HG02870 (cell line): Measurements from ENCODE around the gene CRISPLD2.

Experiments used
- ATAC-seq: cut with Tn5 transposase; IDR thresholded peaks from one replicate; pipeline ENCODE4 v1.9.1; 2021; ENCODE audit warnings: mild to moderate bottlenecking, moderate library complexity; ENCODE audit not compliant: unreplicated experiment

The CRISPLD2 gene, protein sequence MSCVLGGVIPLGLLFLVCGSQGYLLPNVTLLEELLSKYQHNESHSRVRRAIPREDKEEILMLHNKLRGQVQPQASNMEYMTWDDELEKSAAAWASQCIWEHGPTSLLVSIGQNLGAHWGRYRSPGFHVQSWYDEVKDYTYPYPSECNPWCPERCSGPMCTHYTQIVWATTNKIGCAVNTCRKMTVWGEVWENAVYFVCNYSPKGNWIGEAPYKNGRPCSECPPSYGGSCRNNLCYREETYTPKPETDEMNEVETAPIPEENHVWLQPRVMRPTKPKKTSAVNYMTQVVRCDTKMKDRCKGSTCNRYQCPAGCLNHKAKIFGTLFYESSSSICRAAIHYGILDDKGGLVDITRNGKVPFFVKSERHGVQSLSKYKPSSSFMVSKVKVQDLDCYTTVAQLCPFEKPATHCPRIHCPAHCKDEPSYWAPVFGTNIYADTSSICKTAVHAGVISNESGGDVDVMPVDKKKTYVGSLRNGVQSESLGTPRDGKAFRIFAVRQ

GRCh38 chr16:84819644-84820304, at the start of gene CRISPLD2:
CRISPLD2 (plus strand) TSS chr16:84819985; CDS start chr16:84838496, 18,511 bp downstream.
- ATAC-seq = no peak

DNA sequence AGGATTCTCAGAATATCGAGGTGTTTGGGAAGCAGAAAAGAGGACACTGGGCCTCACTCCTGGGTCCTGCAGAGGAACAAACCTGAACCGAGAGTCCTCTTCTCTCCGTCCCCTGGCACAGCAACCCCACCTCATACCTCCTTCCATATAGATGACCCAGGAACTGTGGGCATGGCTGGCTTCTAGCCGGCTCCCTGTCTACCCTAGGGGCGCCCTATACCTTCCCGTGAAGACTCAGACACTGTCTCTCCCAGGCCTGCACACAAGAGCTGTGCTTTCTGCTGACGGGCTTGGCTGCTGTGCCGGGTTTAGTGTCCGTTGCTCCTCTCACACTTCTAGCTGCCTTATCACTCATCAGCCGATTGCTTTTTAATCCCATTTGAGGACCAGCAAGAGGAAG, 46.5 kb upstream of the CRISPLD2 start:
- ATAC-seq = no peak

DNA sequence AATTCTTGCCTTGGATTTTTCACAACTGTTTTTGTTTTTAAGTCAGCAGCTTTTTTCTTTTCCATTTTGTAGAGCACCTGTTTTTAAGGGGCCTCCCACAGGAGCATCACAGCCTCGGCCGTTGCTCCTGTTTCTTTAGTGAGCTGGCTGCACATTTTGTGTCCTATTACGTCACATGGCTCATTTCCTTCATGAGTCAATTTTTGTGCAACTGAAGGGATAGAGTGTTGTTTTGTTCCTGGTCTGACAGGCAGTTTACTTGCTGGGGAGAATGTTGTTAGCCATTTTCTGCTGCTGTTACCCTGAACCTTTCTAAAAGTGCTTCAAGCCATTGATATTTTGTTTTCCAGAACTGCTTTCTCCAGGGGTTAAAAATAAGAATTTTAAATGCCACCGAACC, 45.0 kb upstream of the CRISPLD2 start:
- no peak for ATAC-seq

GRCh38 chr16:84775262-84775810, 44.4 kb upstream of the CRISPLD2 start:
- no peak for ATAC-seq

GRCh38 chr16:84777435-84777834, 42.4 kb upstream of the CRISPLD2 start:
- ATAC-seq = no peak

DNA sequence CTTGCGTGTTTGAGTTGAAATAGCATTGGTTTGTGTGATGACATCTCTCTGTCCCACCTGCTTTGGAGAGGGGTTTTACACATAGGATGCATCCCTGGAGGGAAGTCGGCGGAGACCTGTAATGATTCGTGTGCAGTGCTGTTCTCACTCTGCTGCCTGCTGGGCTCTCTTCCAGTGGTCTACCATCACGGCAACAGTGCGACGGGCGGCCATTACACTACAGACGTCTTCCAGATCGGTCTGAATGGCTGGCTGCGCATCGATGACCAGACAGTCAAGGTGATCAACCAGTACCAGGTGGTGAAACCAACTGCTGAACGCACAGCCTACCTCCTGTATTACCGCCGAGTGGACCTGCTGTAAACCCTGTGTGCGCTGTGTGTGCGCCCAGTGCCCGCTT, 41.1 kb upstream of the CRISPLD2 start:
- ATAC-seq = no peak

- no peak for ATAC-seq
These were observed 39.7 kb upstream of the CRISPLD2 start for GRCh38 chr16:84780063-84780462.

- no peak for ATAC-seq
These were observed 39.0 kb upstream of the CRISPLD2 start for GRCh38 chr16:84780544-84781376.

DNA sequence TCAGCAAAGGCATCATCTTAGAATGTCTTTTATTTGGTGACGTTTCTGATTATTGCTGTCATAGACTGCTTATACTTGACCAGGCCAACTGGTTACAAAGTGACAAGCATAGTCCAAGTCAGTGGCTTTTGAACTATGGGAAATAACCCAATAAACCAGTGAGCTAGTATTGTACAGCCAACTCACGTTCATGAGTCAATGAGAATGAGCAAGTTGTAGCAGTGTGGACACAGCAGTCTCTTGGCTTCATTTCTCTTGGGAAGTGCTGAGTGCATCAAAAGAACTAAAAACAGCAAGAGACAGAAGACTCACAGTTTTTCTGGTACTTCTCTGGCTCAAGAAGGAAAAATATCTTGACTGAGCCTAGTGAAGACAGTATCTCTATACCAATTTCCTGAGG, 36.9 kb upstream of the CRISPLD2 start:
- no peak for ATAC-seq

- no peak for ATAC-seq
These were observed 33.8 kb upstream of the CRISPLD2 start for GRCh38 chr16:84785843-84786581.

DNA sequence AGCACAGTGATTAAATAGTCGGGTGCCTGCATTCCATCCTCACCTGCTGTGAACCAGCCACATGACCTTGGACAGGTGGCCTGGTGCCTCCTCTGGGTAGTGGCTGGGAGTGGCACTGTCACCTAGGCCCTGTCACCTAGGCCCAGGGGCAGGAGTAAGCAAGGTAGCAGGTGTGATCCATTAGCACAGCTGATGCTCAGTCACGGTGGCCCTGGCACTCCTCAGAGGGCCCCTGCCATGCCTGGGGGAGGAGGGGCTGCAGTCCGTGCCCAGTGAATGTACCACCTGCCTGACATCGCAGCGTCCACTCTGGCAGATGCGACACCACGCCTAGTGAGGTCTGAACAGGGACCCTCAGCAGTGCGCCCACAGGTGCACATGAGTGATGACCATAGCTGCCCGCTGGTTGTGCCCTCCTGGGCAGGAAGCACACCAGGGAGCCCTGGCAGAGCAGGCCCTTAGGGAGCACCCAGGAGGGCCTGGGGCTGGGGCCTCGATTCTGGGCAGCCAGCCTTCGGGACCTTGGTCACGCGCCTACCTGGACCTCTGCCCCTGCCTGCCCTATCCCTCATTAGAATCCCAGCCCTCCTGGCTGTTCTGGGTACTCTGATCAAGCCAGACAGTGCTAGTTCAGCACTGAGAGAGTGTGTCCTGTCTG, 33.1 kb upstream of the CRISPLD2 start:
- no peak for ATAC-seq

DNA sequence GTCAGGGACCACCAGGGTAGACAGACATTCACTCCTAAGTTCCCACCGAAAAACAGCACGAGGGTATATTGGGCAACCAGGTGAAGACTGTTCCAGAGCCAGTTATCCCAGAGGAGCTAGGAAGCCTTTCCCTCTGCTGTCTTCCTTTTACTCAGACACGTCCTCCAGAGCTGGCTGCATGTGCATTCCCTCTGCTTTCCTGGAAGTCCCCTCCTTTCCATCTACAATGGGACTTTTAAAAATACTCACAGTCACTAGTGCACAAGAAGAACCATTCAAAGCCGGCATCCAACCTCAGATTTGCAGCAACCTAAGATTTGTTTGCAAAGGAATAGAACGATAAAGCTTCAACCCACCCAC, 32.5 kb upstream of the CRISPLD2 start:
- ATAC-seq = no peak

GRCh38 chr16:84788920-84789391, 30.8 kb upstream of the CRISPLD2 start:
- no peak for ATAC-seq

DNA sequence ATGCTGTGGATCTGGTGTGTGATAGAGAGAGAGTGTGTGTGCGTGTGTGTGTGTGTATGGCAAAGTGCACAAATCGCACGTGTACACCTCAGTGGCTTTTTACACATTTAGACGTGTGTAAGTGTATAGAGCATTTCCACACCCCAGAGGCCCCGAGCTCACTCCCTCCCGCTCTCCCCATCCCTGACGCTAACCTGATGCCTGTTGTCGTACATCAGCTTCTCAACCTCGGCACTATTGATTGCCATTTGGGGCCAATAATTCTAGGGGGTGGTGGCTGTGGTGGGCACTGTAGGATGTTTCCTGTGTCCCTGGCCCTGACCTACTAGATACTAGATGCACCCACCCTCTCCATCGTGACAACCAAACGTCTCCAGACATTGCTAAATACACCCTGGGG, 30.4 kb upstream of the CRISPLD2 start:
- ATAC-seq = no peak

DNA sequence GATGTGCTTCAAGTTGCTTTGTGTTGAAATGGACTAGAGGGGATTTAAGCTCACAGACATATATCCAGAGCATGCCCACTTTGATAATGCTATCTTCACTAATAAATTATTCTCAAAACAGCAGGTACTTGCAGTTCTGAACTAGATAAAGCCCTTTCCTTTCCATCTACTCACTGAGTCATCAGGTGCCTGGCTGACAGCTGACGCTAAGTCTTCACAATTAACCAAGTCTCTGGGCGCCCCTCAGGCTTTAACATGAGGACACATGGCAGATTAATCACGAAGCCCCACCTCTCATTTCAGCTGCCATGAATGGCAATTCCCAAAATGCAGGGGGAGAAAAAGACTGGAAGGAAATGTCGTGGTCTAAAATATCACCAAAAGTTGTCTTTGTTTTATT, 29.5 kb upstream of the CRISPLD2 start:
- ATAC-seq = no peak

GRCh38 chr16:84791088-84791487, 28.7 kb upstream of the CRISPLD2 start:
- ATAC-seq = no peak

DNA sequence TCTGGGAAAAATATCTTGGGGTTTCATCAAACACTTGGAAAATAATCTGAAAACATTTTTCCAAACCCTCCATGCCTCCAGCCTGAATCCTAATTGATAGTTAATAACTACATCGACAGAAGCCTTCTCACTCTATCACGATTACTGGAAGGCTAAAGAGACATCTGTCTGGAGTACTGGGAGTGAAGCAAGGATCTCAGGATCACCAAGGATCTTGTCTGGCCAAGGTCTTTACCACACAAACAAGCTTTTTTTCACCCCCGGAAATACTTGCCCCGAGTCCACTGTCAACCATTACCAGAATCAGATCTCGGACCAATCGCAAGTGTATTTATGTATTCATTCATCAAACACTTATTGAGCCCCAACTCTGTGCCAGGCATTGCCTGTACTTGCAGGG, 28.3 kb upstream of the CRISPLD2 start:
- ATAC-seq = no peak

DNA sequence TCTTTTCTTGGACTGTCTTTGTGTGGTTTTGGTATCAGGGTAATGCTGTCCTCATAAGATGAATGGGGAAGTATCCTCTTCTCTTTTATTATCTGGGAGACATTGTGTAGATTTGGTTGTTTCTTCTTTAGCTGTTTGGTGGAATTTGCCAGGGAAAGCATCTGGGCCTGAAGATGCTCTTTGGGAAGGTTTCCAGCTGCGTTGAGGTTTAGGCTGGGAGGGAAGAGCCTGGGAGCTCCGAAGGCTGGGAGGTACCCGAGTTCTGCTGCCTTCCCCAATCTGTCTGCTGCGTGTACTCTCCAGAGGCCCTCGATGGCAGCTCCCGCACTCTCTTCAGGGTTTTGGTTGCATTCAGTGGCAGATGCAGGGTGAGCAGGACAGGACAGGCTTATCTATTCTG, 25.6 kb upstream of the CRISPLD2 start:
- no peak for ATAC-seq

GRCh38 chr16:84794626-84795025, 25.2 kb upstream of the CRISPLD2 start:
- no peak for ATAC-seq
